ENCODE data around the gene REEP5. TPM values are rescaled to one million over a fixed set of nuclear protein-coding genes. Genes with fewer than 3 reads are reported as not detected.
A peak's percentile ranks its signal among the peaks of the same experiment; 100 is the strongest.
"Not testable (repeated sequence)": the region's sequence is repeated elsewhere in the genome, so short reads cannot be mapped to it uniquely, and the experiment has no call there.

The REEP5 gene
- total RNA-seq, 2 experiments from 2014 or later = 38.0 to 40.6 TPM

- intact Hi-C loops (cut with micrococcal nuclease) = no loop called here
- no peak for DNase-seq
- peaks cover 24% of the 10 kb centered on the region for H3K36me3 Mint-ChIP-seq (ENCODE audit: low read depth)
- H3K4me1 Mint-ChIP-seq (ENCODE audit: low read depth) = peaks cover 5% of the 10 kb centered on the region
- no peaks in the 10 kb centered on the region for H3K27me3 Mint-ChIP-seq
- H3K4me3 Mint-ChIP-seq = no peak overlapping the region
- POLR2A ChIA-PET = interaction anchor here (0.8 kb wide), 1 partner anchor 14 kb away, joined by 4 read pairs; no protein-coding TSS in a partner anchor
- no peak overlapping the region for H3K27ac Mint-ChIP-seq
- H3K9me3 Mint-ChIP-seq = no peaks in the 10 kb centered on the region
- TF ChIP-seq CTCF (IDR thresholded peaks at IDR 0.05) = no peak
- CTCF ChIA-PET = interaction anchor here (1.0 to 1.2 kb wide), 3 partner anchors 9 to 351 kb away, joined by 3 to 4 read pairs (median 3); no protein-coding TSS in a partner anchor
- ATAC-seq = no peak
Measured at GRCh38 chr5:112902561-112902960, 19.5 kb downstream of the REEP5 start.

DNA sequence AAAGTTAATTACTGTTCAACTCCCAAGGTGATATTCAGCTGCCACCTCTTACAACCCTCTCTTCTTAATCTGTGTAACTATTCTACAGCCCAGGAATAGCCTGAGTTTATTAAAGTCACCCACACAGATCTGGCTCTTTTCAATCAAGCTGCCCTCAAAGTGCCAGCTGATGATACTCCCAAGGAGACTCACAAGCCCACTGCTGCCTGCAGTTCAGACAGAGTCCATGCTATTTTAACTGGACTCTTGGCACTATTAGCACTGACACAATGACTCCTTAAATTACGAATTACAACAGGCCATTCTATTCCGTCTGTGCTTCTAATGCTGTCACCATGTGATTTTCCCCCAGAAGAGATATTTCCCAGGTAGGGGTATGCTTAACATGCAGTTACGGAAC lies 26.3 kb downstream of the REEP5 start:
- Mint-ChIP-seq H3K4me1 (ENCODE audit: low read depth) (peaks cover 4% of the 10 kb centered on the region), H3K36me3 (ENCODE audit: low read depth) (peaks cover 34% of the 10 kb centered on the region)
- CTCF ChIA-PET = interaction anchor here (0.9 to 1.4 kb wide), 4 partner anchors 15 to 47 kb away, joined by 3 to 5 read pairs (median 4); partner anchors contain the start of gene SRP19

DNA sequence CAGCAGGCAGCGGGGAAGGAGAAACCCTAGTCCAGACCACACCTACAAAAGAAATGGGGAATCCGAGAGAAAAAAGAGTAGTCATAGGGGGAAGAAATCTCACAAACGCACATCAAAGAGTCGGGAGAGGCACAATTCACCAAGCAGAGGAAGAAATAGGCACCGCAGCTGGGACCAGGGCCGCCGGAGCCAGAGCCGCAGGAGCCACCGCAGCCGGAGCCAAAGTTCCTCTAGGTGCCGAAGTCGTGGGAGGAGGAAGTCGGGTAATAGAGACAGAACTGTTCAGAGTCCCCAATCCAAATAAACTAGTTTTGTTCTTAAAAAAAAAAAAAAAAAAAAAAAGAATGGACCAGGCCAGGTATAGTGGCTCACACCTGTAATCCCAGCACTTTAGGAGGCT lies 29.3 kb downstream of the REEP5 start:
- no peak for TF ChIP-seq CTCF (IDR thresholded peaks at IDR 0.05)
- Mint-ChIP-seq H3K27ac (no peak overlapping the region), H3K4me1 (ENCODE audit: low read depth) (peaks cover 14% of the 10 kb centered on the region), H3K27me3 (no peaks in the 10 kb centered on the region), H3K4me3 (no peak overlapping the region), H3K36me3 (ENCODE audit: low read depth) (peaks cover 30% of the 10 kb centered on the region), H3K9me3 (peaks cover 5% of the 10 kb centered on the region)
- ATAC-seq = no peak
- CTCF ChIA-PET = no interaction called here
- intact Hi-C loops (cut with micrococcal nuclease) = no loop called here
- POLR2A ChIA-PET = no interaction called here
- no peak for DNase-seq

More for the DNA sequence above, 26.3 kb downstream of the REEP5 start:
- TF ChIP-seq CTCF (IDR thresholded peaks at IDR 0.05) = no peak
- intact Hi-C loops (cut with micrococcal nuclease) = no loop called here
- DNase-seq = no peak
- POLR2A ChIA-PET = interaction anchor here (0.6 to 1.2 kb wide), 2 partner anchors 11 to 15 kb away, joined by 3 read pairs; no protein-coding TSS in a partner anchor
- no peak overlapping the region for H3K4me3 Mint-ChIP-seq
- no peaks in the 10 kb centered on the region for H3K27me3 Mint-ChIP-seq
- no peaks in the 10 kb centered on the region for H3K9me3 Mint-ChIP-seq
- H3K27ac Mint-ChIP-seq = no peak overlapping the region
- ATAC-seq = no peak

- CTCF ChIA-PET; ATAC-seq; H3K4me3 Mint-ChIP-seq; H3K27me3 Mint-ChIP-seq; H3K9me3 Mint-ChIP-seq; intact Hi-C loops (cut with micrococcal nuclease); H3K27ac Mint-ChIP-seq; DNase-seq: not testable (repeated sequence)
- Mint-ChIP-seq H3K36me3 (ENCODE audit: low read depth) (peaks cover 35% of the 10 kb centered on the region), H3K4me1 (ENCODE audit: low read depth) (peaks cover 21% of the 10 kb centered on the region)
- POLR2A ChIA-PET = interaction anchor here (0.9 to 1.0 kb wide), 2 partner anchors 12 to 29 kb away, joined by 3 to 4 read pairs; no protein-coding TSS in a partner anchor
Measured at GRCh38 chr5:112892066-112892465, 30.0 kb downstream of the REEP5 start.

GRCh38 chr5:112886975-112887374 lies 35.1 kb downstream of the REEP5 start:
- ChIA-PET CTCF (interaction anchor here (1.4 to 2.1 kb wide), 2 partner anchors 8 to 17 kb away, joined by 4 to 5 read pairs; no protein-coding TSS in a partner anchor), POLR2A (no interaction called here)
- DNase-seq (peak; percentile 29), ATAC-seq (peak; percentile 83)
- Mint-ChIP-seq H3K27ac (peak overlapping the region; percentile 40), H3K4me3 (no peak overlapping the region), H3K4me1 (ENCODE audit: low read depth) (peaks cover 22% of the 10 kb centered on the region), H3K9me3 (peaks cover 5% of the 10 kb centered on the region), H3K27me3 (no peaks in the 10 kb centered on the region), H3K36me3 (ENCODE audit: low read depth) (peaks cover 40% of the 10 kb centered on the region)
- intact Hi-C loops (cut with micrococcal nuclease) = loop anchor here (10.0 kb wide), 1 partner anchor 78 kb away; no protein-coding TSS in a partner anchor
- TF ChIP-seq CTCF (IDR thresholded peaks at IDR 0.05) = no peak

All from activated CD8-positive, alpha-beta T cell treated with anti-CD3 and anti-CD28 coated beads for 36 hours (primary cell).